GM12872 (cell line): Measurements from ENCODE around the gene ZFYVE28.

Experiments
- TF ChIP-seq, protein P1 (sequence below): IDR thresholded peaks from 3 replicates; pipeline ENCODE4 v1.5.1; 2011; ENCODE audit warnings: low read depth, mild to moderate bottlenecking, low read length, moderate library complexity; ENCODE audit not compliant: insufficient read depth

ZFYVE28 gene

DNA sequence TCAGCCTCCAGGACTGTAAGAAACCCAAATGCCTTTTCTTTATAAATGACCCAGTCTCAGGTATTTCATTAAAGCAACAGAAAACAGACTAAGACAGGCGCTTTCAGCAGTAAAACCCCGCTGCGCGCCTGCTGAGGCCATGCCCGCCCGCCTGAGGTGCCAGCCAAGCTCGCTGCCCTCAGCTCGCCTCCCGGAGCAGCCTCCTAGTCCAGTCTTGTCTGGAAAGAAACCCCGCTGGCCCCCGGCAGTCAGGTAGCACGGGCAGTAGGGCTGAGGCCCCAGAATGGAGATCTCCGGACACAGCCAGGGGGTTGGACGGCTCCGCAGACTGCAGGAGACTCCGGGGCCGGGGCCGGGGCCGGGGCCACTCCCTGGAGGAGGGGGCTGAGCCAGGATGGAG, 31.7 kb downstream of the ZFYVE28 start:
- TF ChIP-seq, protein P1, sequence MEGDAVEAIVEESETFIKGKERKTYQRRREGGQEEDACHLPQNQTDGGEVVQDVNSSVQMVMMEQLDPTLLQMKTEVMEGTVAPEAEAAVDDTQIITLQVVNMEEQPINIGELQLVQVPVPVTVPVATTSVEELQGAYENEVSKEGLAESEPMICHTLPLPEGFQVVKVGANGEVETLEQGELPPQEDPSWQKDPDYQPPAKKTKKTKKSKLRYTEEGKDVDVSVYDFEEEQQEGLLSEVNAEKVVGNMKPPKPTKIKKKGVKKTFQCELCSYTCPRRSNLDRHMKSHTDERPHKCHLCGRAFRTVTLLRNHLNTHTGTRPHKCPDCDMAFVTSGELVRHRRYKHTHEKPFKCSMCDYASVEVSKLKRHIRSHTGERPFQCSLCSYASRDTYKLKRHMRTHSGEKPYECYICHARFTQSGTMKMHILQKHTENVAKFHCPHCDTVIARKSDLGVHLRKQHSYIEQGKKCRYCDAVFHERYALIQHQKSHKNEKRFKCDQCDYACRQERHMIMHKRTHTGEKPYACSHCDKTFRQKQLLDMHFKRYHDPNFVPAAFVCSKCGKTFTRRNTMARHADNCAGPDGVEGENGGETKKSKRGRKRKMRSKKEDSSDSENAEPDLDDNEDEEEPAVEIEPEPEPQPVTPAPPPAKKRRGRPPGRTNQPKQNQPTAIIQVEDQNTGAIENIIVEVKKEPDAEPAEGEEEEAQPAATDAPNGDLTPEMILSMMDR, result no peak

DNA sequence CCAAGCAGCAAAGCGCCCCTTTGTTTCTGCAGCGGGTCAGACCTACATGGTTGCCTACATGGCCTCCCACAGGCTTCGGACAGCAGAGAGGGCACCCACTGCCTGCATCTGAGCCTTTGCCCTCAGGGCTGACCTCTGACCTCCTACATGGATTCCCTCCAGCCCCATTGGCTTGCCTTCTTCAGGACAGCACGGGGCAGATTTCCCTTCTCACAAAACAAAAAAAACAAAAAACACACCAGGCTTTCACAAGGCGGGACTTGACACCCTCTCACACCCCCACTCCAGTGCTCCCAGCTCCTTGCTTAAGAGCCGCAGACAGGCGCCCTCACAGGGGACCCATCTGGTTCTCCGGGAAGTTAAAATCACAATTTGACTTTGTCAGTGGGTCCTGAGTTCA, 32.9 kb downstream of the ZFYVE28 start:
- TF ChIP-seq, protein P1, result no peak

DNA sequence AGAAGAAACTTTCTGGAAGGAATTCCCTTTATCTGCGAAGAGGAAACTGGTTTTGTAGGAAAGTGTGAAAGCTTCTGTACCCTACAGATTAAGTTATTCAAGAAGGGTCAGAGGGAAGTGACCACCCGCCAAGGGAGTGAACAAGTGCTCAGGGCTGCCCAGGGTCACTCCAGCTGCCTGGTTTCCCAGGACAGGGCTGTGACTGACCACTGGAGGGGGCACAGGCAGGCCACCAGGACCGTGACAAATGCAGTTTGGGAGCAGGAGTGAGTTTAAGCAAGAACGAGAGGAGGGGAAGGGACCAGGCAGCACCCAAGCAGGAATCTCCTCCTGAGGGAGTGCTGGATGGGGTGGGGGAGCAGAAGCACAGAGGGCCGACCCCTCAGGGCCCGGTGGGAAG, 34.2 kb downstream of the ZFYVE28 start:
- TF ChIP-seq, protein P1, result no peak

DNA sequence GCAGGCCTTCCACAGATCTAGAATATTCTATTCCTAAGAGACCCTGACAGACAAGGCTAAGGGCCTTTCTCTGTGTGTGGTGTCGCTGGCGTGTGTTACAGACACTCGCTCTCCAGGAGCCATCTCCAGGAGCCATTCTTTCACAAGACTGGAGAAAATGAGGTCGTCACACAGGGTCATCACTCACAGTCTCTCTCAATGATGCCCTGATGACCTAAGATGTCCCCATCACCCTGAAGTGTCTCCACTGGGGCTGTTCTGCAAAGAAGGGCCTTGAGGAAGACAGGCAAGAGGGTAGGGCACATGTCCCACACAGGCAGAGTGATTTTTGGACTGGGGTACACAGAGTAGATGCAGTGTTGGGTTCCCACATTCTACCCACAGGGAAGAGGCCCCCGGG, 34.7 kb downstream of the ZFYVE28 start:
- TF ChIP-seq, protein P1, result no peak

DNA sequence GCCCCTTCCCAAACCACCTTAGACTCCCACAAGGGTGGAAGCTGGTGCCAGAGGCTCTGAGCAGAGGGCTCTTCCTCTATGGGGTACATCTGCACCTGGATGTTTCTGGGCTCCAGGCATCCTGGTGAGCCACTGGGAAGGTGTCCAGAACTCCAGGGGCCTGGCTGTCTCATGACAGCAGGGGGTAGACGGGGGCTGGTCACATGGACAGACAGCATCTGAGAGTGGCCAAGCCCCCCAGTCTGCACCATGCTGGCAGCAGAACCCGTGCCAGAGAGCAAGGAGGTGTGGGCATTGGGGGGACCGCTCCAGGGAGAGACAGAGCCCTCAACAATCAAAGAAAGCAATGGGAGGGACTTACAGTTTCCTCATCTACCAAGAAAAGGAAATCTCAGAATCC, 39.5 kb downstream of the ZFYVE28 start:
- TF ChIP-seq, protein P1, result no peak

DNA sequence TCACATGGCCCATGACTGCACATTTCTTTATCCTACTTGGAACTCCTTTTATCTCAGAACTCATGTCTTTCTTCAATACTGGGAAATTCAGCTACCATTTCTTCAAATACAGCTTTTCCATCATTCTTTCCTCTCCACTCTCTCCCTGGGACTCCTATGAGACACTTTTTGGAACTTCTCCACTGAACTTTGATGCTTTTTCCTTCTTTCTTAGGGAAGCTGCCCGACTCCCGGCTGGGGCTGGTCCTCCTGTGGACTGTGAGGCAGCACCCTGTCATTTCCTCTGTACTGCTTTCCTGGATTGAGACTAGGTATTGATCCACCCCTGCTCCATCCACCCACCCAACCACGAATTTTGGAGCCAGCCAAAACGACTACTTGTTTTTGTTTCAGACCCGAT, 40.0 kb downstream of the ZFYVE28 start:
- TF ChIP-seq, protein P1, result no peak

DNA sequence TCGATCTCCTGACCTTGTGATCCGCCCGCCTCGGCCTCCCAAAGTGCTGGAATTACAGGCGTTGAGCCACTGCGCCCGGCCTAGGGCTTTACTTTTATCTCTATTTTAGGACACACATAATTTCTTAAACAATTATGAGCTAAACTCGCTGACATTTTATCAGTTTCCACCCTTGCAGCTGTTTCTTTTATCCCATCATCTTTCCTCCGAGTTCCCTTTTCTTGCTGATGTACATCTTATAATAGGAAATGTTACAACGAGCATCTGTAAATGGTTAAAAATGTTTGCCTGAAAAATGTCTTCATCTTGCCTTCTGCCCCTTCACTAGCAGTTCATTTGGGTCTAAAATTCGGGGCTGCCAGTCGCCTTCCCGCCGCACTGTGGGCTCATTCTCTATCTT, 41.2 kb downstream of the ZFYVE28 start:
- TF ChIP-seq, protein P1, result no peak

- TF ChIP-seq, protein P1, result no peak
Observed at GRCh38 chr4:2375427-2375826, 43.0 kb downstream of the ZFYVE28 start.
